HG02642 (cell line): Measurements from ENCODE around the gene EPHA6.
"Not testable (repeated sequence)": the region's sequence is repeated elsewhere in the genome, so short reads cannot be mapped to it uniquely, and the experiment has no call there.

ENCODE experiments used
- ATAC-seq: cut with Tn5 transposase; IDR thresholded peaks from one replicate; pipeline ENCODE4 v1.9.1; 2021; ENCODE audit warnings: mild to moderate bottlenecking; ENCODE audit not compliant: unreplicated experiment, poor library complexity

Gene EPHA6

GRCh38 chr3:96900031-96900430, 85.6 kb downstream of the EPHA6 start:
- ATAC-seq = no peak

DNA sequence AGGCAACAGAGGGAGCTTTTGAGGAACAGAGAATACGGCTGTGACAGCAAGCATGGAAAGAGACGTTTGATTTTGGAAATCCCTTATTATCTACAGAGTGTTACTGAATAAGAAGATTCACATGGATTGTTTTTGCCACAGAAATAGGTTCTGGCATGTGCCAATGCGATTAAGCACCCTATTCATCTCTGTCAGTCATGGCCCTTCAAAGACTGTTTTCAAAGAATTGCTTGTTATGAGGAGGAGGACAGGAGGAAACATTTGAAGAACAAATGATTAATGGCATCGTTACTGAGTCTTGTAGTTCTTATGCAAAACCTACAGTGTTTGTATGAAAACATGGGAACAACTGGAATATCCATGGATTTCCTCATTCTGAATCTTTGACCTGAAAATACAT, 86.2 kb downstream of the EPHA6 start:
- ATAC-seq = no peak

GRCh38 chr3:96915445-96915844, 101.1 kb downstream of the EPHA6 start:
- no peak for ATAC-seq

- ATAC-seq = no peak
These were observed 116.9 kb downstream of the EPHA6 start for GRCh38 chr3:96931119-96931862.

GRCh38 chr3:96942131-96942530, 127.7 kb downstream of the EPHA6 start:
- ATAC-seq = not testable (repeated sequence)

- no peak for ATAC-seq
These were observed 144.5 kb downstream of the EPHA6 start for GRCh38 chr3:96958856-96959255.

DNA sequence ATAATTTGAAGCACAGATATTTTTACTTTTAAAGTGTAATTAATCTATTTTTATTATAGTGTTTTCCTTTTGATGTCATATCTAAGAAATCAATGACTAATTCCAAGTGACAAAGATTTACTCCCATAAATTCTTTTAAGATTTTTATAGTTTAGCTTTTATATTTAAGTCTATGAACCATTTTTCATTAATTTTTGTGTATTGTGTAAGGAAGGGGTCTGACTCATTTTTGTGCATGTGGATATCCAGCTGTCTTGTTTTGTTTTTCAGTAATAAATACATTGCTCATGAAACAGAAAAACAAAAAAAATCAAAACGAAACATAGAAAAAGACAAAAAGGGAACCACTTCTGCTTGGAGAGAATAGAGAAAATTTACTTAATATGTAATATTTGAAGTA, 145.1 kb downstream of the EPHA6 start:
- no peak for ATAC-seq

GRCh38 chr3:96959901-96960641, 145.7 kb downstream of the EPHA6 start:
- ATAC-seq = no peak

DNA sequence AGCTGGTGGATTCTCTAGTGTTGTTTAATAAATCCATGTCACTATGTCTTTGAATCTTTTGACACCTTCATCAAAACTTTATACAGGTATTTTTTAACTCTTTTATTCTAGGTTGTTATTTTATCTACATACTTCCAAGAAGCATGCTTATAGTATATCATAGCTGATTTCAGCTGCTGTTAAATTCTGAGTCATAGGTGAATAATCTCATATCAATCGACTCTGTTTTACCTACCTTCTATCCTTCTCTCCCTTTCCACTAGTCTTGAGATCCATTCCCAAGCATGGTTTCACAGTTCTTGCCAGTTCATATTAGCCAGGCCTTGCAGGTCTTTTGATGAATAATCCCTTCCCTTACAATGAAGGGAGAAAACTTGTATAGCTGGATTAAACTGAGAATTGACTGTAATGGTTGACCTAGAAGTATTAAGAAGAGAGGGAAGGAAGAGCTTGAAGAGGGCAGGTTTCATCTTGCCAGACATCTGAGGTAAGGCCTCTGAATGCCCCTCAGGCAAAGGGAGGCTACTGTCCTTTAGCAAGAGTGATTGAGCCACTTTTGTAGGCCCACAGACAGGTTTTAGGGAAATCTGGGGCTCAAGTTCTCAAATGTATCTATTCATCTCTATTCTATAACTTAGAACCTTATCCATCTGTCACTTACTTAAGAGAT, 146.4 kb downstream of the EPHA6 start:
- no peak for ATAC-seq

DNA sequence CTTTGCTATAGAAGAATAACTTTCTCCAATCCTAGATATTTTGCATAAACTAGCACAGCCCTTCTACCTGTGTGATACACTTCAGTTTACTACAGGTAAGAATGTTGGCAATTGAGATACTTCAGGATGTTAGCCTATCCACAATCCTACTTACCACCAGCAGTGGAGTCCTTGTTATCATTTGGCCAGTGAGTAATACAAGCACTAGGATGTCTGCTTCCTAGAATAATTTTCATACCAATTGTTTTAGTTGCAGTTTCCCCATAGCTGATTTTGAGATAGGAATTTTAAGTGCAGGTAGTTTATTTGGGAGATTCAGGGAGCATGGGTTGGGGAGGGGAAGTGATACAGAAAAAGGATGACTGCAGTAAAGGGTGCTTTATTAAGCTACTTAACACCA, 147.2 kb downstream of the EPHA6 start:
- ATAC-seq = no peak

- ATAC-seq = no peak
These were observed 152.0 kb downstream of the EPHA6 start for GRCh38 chr3:96966181-96966929.

DNA sequence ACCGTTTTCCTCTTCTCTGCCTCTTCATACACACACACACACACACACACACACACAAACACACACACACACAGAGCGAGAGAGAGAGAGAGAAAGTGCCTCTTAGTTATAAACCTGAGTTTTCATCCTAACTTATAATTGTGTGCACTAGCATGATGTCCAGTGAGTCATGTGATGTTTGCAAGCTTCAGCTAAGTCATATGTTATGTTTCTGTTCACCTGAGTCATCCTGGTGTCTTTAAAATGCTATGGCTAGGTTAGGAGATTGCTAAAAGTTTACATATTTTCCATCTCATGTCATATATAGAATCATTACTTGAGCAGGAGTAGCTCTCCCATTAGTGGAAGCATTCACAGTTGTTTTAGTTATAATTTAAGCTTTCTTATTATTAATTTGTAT, 155.8 kb downstream of the EPHA6 start:
- ATAC-seq = no peak

DNA sequence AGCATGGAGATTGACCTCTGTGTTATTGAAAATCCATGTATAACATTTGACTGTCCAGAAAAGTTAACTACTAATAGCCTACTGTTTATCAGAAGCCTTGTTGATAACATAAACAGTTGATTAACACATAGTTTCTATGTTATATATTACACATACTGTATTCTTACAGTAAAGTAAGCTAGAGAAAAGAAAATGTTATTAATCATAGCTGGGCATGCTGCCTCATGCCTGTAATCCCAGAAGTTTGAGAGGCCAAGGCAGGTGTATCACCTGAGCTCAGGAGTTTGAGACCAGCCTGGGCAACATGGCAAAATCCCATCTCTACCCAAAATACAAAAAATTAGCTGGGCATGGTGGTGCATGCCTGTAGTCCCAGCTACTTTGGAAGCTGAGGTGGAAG, 163.3 kb downstream of the EPHA6 start:
- no peak for ATAC-seq

GRCh38 chr3:96983716-96984115, 169.3 kb downstream of the EPHA6 start:
- not testable (repeated sequence) for ATAC-seq

DNA sequence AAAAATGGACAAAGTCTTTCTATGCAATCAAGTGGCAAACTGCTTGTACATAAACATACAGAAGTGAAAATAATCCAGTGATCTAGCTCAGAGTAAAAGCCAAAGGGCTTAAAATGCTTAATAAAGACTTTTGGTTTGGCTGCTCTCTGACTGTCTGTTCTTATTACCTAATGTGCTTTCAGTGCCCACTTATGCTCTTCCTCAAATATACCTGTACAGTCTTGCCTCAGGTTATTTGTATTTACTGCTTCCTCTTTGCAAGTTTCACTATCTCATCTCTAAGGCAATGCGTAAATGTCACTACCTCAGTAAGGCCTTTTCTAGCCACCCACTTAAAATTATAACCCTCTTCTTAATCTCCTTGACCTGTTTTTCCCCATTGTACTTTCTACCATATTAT, 171.8 kb downstream of the EPHA6 start:
- ATAC-seq = no peak

DNA sequence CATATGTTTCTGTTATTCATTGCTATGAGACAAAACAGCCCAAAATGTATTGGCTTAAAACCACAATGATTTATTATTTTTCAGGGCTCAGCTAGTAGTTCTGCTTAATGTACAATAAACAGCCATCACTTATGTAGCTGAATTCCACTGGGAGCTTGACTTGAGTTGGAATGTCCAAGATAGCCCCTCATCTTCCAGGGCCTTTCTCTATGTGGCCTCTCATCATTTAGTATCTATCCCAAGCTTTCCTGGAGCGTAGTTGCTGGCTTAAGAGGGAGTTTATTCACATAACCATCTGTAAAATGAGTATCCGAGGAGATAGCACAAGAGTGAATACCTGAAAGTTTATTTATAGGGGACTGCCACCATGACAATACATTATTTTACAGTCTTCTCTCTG, 176.8 kb downstream of the EPHA6 start:
- ATAC-seq = no peak

- ATAC-seq = no peak
These were observed 177.5 kb downstream of the EPHA6 start for GRCh38 chr3:96991800-96992365.

DNA sequence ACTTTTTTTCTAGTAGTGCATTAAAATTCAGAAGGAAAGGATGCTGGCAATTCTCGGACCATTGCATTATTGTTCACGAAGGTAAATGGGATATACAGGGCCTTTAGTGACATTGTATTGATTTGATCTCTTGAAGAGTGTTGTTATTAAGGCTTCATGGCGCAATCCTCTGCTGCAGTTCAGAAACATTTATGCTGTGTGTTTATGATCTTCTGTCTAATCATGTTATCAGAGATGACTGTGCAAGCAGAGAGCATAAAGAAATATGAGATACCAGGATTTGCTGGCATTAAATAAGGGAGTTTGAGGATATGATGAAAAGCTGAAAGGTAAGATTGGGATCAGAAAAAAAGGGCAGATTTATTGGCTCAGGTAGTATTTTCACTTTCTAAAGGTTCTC, 180.6 kb downstream of the EPHA6 start:
- no peak for ATAC-seq

GRCh38 chr3:96996009-96996408, 181.6 kb downstream of the EPHA6 start:
- ATAC-seq = no peak

GRCh38 chr3:97001611-97002010, 187.2 kb downstream of the EPHA6 start:
- ATAC-seq = no peak
